DOHH2 (cell line): ENCODE data around the gene RALA.

Experiments
- H3F3A ChIP-seq: fragments of 200-600 bp; sonication (generic), shearing (Covaris generic); 2 replicates; pipeline ENCODE4 v1.6.0; 2016; ENCODE audit warnings: antibody characterized with exemption, mild to moderate bottlenecking; ENCODE audit not compliant: control insufficient read depth, insufficient read depth
- H3K27ac ChIP-seq: fragments of 200-600 bp; sonication (generic); 2 replicates; pipeline ENCODE4 v1.5.1; 2014; ENCODE audit warnings: low read depth, mild to moderate bottlenecking, low read length, moderate library complexity
- H3K27me3 ChIP-seq: fragments of 200-600 bp; sonication (generic); 2 replicates; pipeline ENCODE4 v1.6.1; 2014; ENCODE audit warnings: mild to moderate bottlenecking, low read length, mixed read lengths; ENCODE audit not compliant: control insufficient read depth
- H3K36me3 ChIP-seq: fragments of 200-600 bp; sonication (generic); 2 replicates; pipeline ENCODE4 v1.6.1; 2014; ENCODE audit warnings: mild to moderate bottlenecking, low read length, moderate library complexity, mixed read lengths; ENCODE audit not compliant: control insufficient read depth
- H3K4me1 ChIP-seq: fragments of 200-600 bp; sonication (generic); 2 replicates; pipeline ENCODE4 v1.6.1; 2014; ENCODE audit warnings: mild to moderate bottlenecking, low read length, mixed read lengths; ENCODE audit not compliant: control insufficient read depth
- H3K4me2 ChIP-seq: fragments of 200-600 bp; sonication (generic); 2 replicates; pipeline ENCODE4 v1.6.0; 2014; ENCODE audit warnings: mild to moderate bottlenecking, low read length, moderate library complexity
- H3K4me3 ChIP-seq: fragments of 200-600 bp; sonication (generic); 2 replicates; pipeline ENCODE4 v1.5.1; 2014; ENCODE audit warnings: mild to moderate bottlenecking, low read length, mixed read lengths
- H3K79me2 ChIP-seq: fragments of 200-600 bp; sonication (generic); 2 replicates; pipeline ENCODE4 v1.6.1; 2014; ENCODE audit warnings: mild to moderate bottlenecking, low read length, mixed read lengths; ENCODE audit not compliant: control insufficient read depth
- H3K9me2 ChIP-seq: fragments of 200-600 bp; sonication (generic); replicated peaks from 2 replicates; pipeline ENCODE4 v1.6.1; 2014; ENCODE audit warnings: mild to moderate bottlenecking, low read length, mixed read lengths; ENCODE audit not compliant: control insufficient read depth
- H3K9me3 ChIP-seq: fragments of 200-600 bp; sonication (generic); 2 replicates; pipeline ENCODE4 v1.6.1; 2014; ENCODE audit warnings: antibody characterized with exemption, low read length, mixed read lengths; ENCODE audit not compliant: control insufficient read depth, insufficient read depth
- H4K20me1 ChIP-seq: fragments of 200-600 bp; sonication (generic); 2 replicates; pipeline ENCODE4 v1.6.0; 2014; ENCODE audit warnings: low read depth, mild to moderate bottlenecking, antibody characterized with exemption, low read length, moderate library complexity; ENCODE audit not compliant: control insufficient read depth, insufficient read depth
- CTCF ChIP-seq: fragments of 200-600 bp; sonication (generic); IDR thresholded peaks from one replicate; pipeline ENCODE4 v1.5.1; 2014; ENCODE audit warnings: antibody characterized with exemption, mild to moderate bottlenecking, low read depth, low read length; ENCODE audit not compliant: poor library complexity, severe bottlenecking
- EZH2phosphoT487 ChIP-seq: fragments of 200-600 bp; sonication (generic); IDR thresholded peaks from 2 replicates; pipeline ENCODE4 v1.6.1; 2017; ENCODE audit warnings: borderline replicate concordance, mild to moderate bottlenecking, antibody characterized with exemption, low read length, moderate library complexity, mixed read lengths

RALA gene

GRCh38 chr7:39606941-39607340 lies 16.4 kb upstream of the RALA start:
- H3K27ac ChIP-seq = no peak overlapping the region
- no peak overlapping the region for H3K4me3 ChIP-seq
- no peaks in the 10 kb centered on the region for H3K27me3 ChIP-seq
- H3K9me2 ChIP-seq = no peaks in the 10 kb centered on the region
- H3K4me2 ChIP-seq = no peak overlapping the region
- TF ChIP-seq CTCF (no peak), EZH2phosphoT487 (no peak)
- no peaks in the 10 kb centered on the region for H3K79me2 ChIP-seq
- H3K36me3 ChIP-seq = no peaks in the 10 kb centered on the region
- H4K20me1 ChIP-seq = no peaks in the 10 kb centered on the region
- peaks cover 3% of the 10 kb centered on the region; the same call in 1 of the 2 replicates for H3K9me3 ChIP-seq
- peaks cover 29% of the 10 kb centered on the region for H3K4me1 ChIP-seq
- no peaks in the 10 kb centered on the region for H3F3A ChIP-seq

GRCh38 chr7:39607865-39608264 lies 15.5 kb upstream of the RALA start:
- no peak overlapping the region for H3K4me3 ChIP-seq
- peaks cover 3% of the 10 kb centered on the region; the same call in 1 of the 2 replicates for H3K9me3 ChIP-seq
- no peaks in the 10 kb centered on the region for H3K36me3 ChIP-seq
- no peak overlapping the region for H3K4me2 ChIP-seq
- no peaks in the 10 kb centered on the region for H3K27me3 ChIP-seq
- H4K20me1 ChIP-seq = no peaks in the 10 kb centered on the region
- no peak overlapping the region for H3K27ac ChIP-seq
- peaks cover 29% of the 10 kb centered on the region for H3K4me1 ChIP-seq
- H3F3A ChIP-seq = no peaks in the 10 kb centered on the region
- H3K79me2 ChIP-seq = no peaks in the 10 kb centered on the region
- H3K9me2 ChIP-seq = no peaks in the 10 kb centered on the region
- no peak for TF ChIP-seq EZH2phosphoT487
- TF ChIP-seq CTCF = no peak

- Histone ChIP-seq H3K4me3 (no peak overlapping the region), H3K79me2 (no peaks in the 10 kb centered on the region), H3K4me2 (no peak overlapping the region), H3F3A (no peaks in the 10 kb centered on the region), H3K9me3 (peaks cover 3% of the 10 kb centered on the region; the same call in 1 of the 2 replicates), H3K27me3 (no peaks in the 10 kb centered on the region), H3K36me3 (no peaks in the 10 kb centered on the region), H4K20me1 (no peaks in the 10 kb centered on the region), H3K9me2 (no peaks in the 10 kb centered on the region), H3K27ac (no peak overlapping the region), H3K4me1 (peaks cover 29% of the 10 kb centered on the region)
- TF ChIP-seq CTCF (no peak), EZH2phosphoT487 (no peak)
Observed at GRCh38 chr7:39608278-39608677, 15.1 kb upstream of the RALA start.
